Memory B cell (primary cell): ENCODE measurements around the gene ABCB6.
A peak's percentile ranks its signal among the peaks of the same experiment; 100 is the strongest.

ENCODE experiments used
- ATAC-seq: fragments of 150-1000 bp; cut with Tn5 transposase; 2 replicates; pipeline ENCODE4 v1.10.0; 2021; ENCODE audit warnings: low read depth, mild to moderate bottlenecking, moderate library complexity
- DNase-seq, 2 donors: peaks; one replicate each; pipeline ENCODE4 v3.0.0; 2022; ENCODE audit warnings: low spot score in 2 of 2
- H3K27ac Mint-ChIP-seq: one replicate; pipeline ENCODE4 v1.8.0; 2022; ENCODE audit warnings: mild to moderate bottlenecking, moderate library complexity, mixed read lengths
- H3K27me3 Mint-ChIP-seq: one replicate; pipeline ENCODE4 v1.8.0; 2022; ENCODE audit warnings: mixed read lengths
- H3K36me3 Mint-ChIP-seq: one replicate; pipeline ENCODE4 v1.8.0; 2022; ENCODE audit warnings: mild to moderate bottlenecking, mixed read lengths
- H3K4me1 Mint-ChIP-seq: one replicate; pipeline ENCODE4 v1.8.0; 2022; ENCODE audit warnings: mixed read lengths
- H3K4me3 Mint-ChIP-seq: one replicate; pipeline ENCODE4 v1.8.0; 2022; ENCODE audit warnings: mild to moderate bottlenecking, moderate library complexity, mixed read lengths
- H3K9me3 Mint-ChIP-seq: one replicate; pipeline ENCODE4 v1.8.0; 2022; ENCODE audit warnings: mixed read lengths

The ABCB6 gene

DNA sequence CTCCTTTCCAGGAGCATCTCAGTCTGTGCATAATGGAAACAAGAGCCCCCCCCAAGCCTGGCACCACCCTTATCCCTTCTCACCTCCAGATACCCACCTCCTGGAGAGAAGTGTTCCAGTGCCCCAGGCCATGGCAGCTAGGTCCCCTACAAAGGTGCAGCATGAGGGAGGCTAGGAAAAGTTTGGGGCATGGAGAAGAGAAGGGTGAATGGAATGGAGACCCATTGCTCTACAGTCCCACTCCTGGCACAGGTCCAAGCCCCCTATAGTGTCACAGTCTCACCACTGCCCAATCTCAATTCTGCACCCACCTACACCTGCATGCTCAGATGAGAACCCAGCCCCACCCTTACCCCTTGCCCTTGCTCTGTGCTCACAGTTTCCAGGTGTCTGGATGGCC, 49.8 kb downstream of the ABCB6 start:
- no peak overlapping the region for H3K4me3 Mint-ChIP-seq
- no peak overlapping the region for H3K27ac Mint-ChIP-seq
- H3K27me3 Mint-ChIP-seq = no peaks in the 10 kb centered on the region
- H3K36me3 Mint-ChIP-seq = peaks cover 9% of the 10 kb centered on the region
- ATAC-seq = no peak
- H3K4me1 Mint-ChIP-seq = peaks cover 15% of the 10 kb centered on the region
- no peaks in the 10 kb centered on the region for H3K9me3 Mint-ChIP-seq
- no peak for DNase-seq

DNA sequence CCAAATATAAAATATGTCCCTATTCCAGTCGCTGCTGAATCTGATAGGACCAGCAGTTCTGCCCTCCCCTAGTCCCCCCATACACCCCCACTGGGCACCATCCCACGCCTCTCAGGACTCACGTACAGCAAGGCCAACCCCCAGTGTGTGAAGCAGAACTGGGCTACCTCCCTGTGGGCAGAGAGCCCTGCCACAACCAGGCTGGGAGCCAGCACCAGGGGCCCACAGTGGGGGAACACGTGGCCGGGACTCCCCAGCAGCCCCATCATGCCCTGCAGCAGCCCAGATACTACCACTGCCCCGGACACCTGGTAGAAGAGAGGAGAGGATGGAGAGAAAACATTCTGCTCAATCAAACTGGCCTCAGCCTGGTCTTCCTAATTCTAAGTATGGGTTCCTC, 50.2 kb downstream of the ABCB6 start:
- ATAC-seq (no peak), DNase-seq (no peak)
- Mint-ChIP-seq H3K9me3 (no peaks in the 10 kb centered on the region), H3K27ac (no peak overlapping the region), H3K4me3 (no peak overlapping the region), H3K36me3 (peaks cover 8% of the 10 kb centered on the region), H3K27me3 (no peaks in the 10 kb centered on the region), H3K4me1 (peaks cover 13% of the 10 kb centered on the region)

DNA sequence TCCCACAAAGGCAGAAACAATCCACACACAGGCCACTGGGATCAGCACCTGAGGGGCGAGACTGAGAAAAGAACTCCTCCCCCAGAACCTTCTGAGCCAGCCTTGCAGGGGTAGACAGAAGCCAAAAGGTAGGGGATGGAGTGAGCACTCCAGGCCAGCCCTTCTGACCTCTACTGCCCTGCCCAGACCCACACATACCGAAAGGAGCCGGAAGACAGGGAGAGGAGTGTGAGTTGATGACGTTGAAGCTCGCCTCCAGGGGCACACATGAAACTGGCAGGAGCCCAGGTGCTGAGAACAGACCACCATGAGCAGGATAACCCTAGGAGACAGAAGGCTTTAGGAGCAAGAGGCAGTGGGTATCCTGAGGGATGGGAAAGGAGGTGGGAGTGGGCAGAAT, 50.8 kb downstream of the ABCB6 start:
- peaks cover 5% of the 10 kb centered on the region for H3K36me3 Mint-ChIP-seq
- H3K9me3 Mint-ChIP-seq = no peaks in the 10 kb centered on the region
- peaks cover 10% of the 10 kb centered on the region for H3K4me1 Mint-ChIP-seq
- H3K27me3 Mint-ChIP-seq = no peaks in the 10 kb centered on the region
- no peak overlapping the region for H3K4me3 Mint-ChIP-seq
- no peak for DNase-seq
- no peak overlapping the region for H3K27ac Mint-ChIP-seq
- ATAC-seq = no peak

DNA sequence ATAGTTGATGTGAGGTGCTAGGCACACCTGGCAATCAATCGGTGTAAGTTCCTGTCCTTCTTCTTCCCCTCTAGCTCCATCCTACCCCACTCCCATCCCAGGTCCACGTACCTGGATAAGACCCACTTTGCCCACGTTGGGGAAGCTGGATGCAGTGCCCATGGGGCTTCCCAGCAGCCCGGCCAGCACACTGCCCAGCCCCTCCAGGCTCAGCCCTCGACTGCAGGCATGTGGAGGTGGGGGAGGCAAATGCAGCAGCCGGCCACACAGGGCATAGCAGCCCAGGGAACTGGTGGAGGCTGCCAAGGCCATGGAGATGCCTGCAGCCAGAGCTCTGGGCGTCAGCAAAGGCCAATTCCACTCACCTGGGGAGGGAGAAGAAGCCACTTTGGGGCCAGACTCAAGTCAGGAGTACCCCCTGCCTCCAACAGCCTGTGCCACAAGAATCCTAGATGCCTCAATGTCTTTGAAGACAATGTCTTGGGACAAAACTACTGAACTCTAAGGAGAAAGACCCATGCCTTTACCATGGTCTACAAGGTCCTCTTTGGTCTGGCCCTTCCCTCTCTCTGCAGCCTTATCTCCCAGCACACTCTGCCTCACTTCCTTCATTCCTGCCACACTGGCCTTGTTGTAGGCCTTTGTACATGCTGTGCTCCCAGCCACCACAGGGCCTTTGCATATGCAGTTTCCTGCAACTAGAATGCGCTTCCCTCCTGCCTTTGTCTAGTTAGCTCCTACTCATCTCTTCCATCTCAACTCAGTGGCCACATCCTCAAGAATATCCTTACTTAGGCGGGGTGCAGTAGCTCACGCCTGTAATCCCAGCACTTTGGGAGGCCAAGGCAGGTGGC, 53.5 kb downstream of the ABCB6 start:
- Mint-ChIP-seq H3K4me3 (no peak overlapping the region), H3K27me3 (no peaks in the 10 kb centered on the region), H3K9me3 (no peaks in the 10 kb centered on the region), H3K27ac (no peak overlapping the region), H3K4me1 (peaks cover 12% of the 10 kb centered on the region), H3K36me3 (no peaks in the 10 kb centered on the region)
- ATAC-seq (no peak), DNase-seq (no peak)

DNA sequence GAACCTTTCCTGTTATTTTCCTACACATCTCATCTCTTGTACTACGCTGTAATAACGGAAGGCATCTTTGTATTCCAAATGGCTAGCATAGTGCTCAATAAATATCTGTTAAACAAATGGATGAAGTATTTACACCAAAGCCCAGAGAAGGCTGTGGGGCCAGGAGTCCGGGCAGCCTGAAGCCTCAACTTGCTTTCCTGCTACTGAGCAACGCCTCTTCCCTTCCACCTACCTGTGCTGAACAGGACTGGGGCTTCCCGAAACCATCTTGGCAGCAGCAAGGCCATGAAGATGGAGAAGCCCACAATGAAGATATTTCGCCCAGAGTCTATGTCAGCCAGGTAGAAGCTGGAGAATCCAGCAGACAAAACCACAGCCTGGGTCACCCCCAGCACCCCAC, 55.6 kb downstream of the ABCB6 start:
- H3K9me3 Mint-ChIP-seq = no peaks in the 10 kb centered on the region
- H3K4me3 Mint-ChIP-seq = no peak overlapping the region
- no peak for ATAC-seq
- H3K36me3 Mint-ChIP-seq = no peaks in the 10 kb centered on the region
- peaks cover 17% of the 10 kb centered on the region for H3K4me1 Mint-ChIP-seq
- no peak overlapping the region for H3K27ac Mint-ChIP-seq
- no peak for DNase-seq
- H3K27me3 Mint-ChIP-seq = no peaks in the 10 kb centered on the region

DNA sequence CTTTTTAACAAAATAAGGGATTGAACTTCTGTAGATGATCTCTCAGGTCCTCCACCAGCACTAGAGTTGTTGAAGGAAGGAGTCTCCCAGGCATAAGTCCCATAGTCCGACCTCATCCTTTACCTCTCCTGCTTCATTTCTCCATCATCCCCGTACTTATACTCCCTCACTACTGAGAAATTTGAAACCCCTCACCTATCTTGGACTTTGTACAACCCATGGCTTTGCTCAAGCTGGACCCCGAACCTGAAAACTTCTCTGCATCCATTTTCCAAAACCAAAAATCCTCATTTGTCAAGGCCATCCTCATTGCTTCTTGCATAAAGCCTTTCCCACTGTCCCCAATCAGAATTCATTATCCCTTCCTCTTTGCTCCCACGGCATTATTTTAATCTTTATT, 57.7 kb downstream of the ABCB6 start:
- ATAC-seq (no peak), DNase-seq (no peak)
- peak overlapping the region; percentile 86 for H3K27ac Mint-ChIP-seq
- peaks cover 15% of the 10 kb centered on the region for H3K36me3 Mint-ChIP-seq
- H3K4me3 Mint-ChIP-seq = peak overlapping the region; percentile 94
- H3K9me3 Mint-ChIP-seq = no peaks in the 10 kb centered on the region
- H3K27me3 Mint-ChIP-seq = no peaks in the 10 kb centered on the region
- peaks cover 19% of the 10 kb centered on the region for H3K4me1 Mint-ChIP-seq

DNA sequence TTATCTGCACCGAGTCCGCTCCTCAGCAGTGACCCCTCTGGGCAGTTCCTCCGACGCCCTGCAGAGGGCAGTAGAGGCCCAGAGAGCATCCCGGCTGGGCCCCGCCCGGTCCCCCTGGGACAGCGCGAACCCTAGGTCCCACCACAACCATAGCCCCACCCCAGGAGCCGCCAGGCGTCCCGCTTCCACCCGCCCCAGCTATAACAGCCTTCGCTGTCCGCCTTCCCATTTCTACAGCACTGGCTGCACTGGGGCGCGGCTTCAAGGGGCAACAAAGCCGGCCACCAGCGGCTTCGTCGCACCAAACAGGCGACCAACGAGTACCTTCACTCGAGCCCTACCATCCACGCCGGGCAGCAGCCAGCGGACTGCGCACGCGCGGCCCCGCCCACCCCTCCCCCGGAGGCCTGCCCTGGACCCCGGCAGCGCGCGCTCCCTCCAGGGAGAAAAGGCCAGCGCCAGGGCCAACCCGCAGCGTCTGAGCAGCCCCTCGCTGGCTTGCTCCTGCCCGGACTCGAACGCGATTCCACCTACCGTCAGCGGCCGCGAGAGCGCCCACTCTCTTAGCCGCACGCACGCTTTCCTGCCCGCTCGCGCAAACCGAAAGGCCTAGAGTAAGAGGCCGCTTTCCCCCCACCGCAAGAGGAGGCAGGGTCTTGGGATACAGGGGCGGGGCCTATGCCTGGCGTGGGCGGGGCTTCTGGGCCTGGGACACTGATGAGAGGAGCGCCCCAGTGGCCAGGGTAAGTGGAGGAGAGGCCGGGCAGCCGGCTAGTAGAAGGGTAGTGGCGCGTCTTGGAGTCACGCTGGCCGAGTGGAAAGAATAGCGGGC, 58.4 kb downstream of the ABCB6 start, which contains the start of gene NHEJ1:
Gene NHEJ1 (minus strand): TSS at position 630 of the 832 bp plus-strand sequence. CDS start 2,453 bp downstream, outside the sequence.
- Mint-ChIP-seq H3K27ac (peak within 1 kb of the TSS; percentile 86), H3K36me3 (peaks cover 15% of the 10 kb centered on the region), H3K4me3 (peak within 1 kb of the TSS; percentile 94), H3K27me3 (no peaks in the 10 kb centered on the region), H3K4me1 (peaks cover 19% of the 10 kb centered on the region), H3K9me3 (no peaks in the 10 kb centered on the region)
- DNase-seq (peak; percentile 96 to 99), ATAC-seq (peak; percentile 81)
